ENCODE results near the gene PRKCZ. TPM values are rescaled to one million over a fixed set of nuclear protein-coding genes. Genes with fewer than 3 reads are reported as not detected.
A peak's percentile ranks its signal among the peaks of the same experiment; 100 is the strongest.
"Not testable (repeated sequence)": the region's sequence is repeated elsewhere in the genome, so short reads cannot be mapped to it uniquely, and the experiment has no call there.

PRKCZ gene
- total RNA-seq, 1 experiment from 2014 or later: 14.3 TPM

- no peak for DNase-seq (ENCODE audit: low read depth)
These were observed 51.3 kb downstream of the PRKCZ start for GRCh38 chr1:2101531-2101930.

- DNase-seq (ENCODE audit: low read depth): no peak
These were observed 51.7 kb downstream of the PRKCZ start for GRCh38 chr1:2101946-2102345.

- no peak for DNase-seq (ENCODE audit: low read depth)
These were observed 52.5 kb downstream of the PRKCZ start for GRCh38 chr1:2102753-2103152.

GRCh38 chr1:2103266-2103900 lies 53.2 kb downstream of the PRKCZ start:
- DNase-seq (ENCODE audit: low read depth): no peak

- DNase-seq (ENCODE audit: low read depth): no peak
These were observed 53.8 kb downstream of the PRKCZ start for GRCh38 chr1:2103901-2104590.

GRCh38 chr1:2104621-2105427 lies 54.6 kb downstream of the PRKCZ start:
- DNase-seq (ENCODE audit: low read depth): peak; percentile 78

DNA sequence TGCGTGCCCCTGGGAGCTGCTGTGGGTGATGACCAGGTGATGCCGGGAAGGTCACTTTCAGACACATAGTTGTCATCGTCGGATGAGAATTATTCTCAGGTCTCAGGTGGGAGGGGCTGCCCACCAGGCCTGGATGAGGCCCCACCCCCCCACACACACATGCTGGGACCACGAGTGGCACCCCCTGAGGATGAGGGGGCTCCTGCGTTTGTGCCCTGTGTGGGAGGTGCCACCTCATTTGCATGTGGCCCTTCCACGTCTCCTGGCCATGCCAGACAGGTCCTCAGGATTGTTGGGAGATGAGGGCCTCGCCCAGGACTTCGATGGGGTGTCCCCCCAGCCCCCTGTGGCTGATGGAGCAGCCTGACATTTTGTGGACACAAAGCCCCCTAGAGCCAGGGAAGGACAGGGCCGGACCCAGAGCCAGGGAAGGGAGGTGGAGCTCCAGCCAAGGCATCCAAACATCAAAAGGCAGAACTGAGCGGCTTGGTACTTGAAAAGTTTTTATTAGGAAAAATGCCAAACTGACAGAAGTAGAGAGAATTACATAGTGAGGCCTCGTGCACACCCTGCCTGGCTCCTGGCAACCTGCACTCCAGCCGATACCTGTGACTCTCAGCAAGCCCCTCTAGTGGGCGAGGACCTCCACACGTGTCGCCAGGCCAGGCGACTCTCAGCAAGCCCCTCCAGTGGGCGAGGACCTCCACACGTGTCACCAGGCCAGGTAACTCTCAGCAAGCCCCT lies 55.7 kb downstream of the PRKCZ start:
- DNase-seq (ENCODE audit: low read depth): no peak

- DNase-seq (ENCODE audit: low read depth): no peak
These were observed 56.6 kb downstream of the PRKCZ start for GRCh38 chr1:2106659-2107405.

DNA sequence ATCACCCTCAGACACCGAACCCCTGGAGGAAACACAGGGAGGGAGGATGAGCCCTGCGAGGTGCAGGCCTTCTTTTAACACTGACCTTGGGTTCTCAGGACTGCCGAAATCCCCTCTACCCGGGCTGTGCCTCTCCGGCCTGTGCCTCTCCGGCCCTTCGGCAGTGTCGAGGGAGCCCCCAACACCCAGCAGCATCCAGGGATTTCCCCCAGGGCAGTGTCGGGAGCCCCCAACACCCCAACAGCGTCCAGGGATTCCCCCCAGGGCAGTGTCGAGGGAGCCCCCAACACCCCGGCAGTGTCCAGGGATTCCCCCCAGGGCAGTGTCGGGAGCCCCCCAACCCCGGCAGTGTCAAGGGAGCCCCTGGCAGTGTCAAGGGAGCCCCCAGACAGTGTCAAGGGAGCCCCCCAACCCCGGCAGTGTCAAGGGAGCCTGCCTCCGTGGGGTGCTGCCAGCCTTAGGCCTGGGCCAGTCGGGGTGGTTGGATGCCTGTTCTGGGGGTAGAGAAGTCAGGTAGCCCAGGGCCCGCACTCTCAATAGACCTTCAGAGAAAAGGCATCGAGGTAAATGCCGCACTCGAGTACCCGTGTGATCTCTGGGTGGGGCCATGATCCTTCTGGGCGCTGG lies 57.5 kb downstream of the PRKCZ start:
- DNase-seq (ENCODE audit: low read depth): no peak

DNA sequence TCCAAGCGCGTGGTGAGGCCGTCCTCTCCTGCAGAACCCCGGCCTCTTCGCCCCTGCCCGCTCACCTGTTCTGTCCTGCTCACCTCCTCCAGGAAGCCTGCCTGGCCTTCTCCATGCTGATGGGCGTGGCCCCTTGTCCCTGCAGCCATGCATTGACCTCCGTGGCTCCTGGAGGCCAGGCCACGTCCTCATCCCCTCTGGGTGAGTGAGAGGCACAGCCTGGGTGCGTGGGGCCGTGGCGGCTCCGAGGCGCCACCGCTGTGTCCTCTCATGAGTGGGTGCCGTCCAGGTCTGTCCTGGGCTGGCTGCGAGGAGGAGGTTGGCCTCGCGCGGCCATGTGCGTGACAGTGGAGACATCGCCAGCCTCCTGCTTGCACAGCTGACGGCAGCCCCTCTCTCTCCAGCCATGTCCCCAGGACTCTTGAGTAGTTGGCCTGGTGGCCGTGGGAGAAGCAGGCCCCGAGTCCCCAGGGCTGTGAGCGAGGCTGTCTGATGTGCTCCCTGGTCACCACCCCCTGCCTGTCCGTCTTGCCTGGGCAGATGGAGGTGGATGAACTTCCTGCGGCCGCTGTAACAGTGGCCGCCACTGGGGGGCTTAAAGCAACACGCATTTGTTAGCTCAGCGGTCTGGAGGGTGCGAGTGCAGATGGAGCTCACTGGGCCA lies 58.1 kb downstream of the PRKCZ start:
- DNase-seq (ENCODE audit: low read depth): peak; percentile 49

- no peak for DNase-seq (ENCODE audit: low read depth)
These were observed 58.8 kb downstream of the PRKCZ start for GRCh38 chr1:2108877-2109580.

DNA sequence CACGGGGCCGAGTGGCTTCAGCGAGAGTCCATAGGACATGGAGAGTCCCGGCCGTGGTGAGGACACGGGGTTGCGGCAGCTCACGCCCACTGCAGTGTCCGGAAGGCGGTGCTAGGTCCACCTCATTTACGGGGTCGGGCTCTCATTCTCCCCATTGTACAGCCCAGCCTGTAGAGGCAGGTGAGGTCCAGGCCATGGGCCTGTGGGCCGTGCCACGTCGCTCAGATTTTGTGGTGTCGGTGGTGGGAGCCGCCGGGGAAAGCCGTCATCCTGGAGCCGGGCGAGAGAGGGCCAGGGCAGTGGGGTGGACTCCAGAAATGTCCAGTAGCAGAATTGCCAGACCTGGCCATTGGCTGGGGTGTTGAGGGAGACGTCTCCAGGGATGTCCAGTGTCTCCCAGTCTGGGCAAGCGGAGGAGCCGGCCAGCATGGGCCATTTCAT lies 59.4 kb downstream of the PRKCZ start:
- no peak for DNase-seq (ENCODE audit: low read depth)

- DNase-seq (ENCODE audit: low read depth): no peak
These were observed 60.1 kb downstream of the PRKCZ start for GRCh38 chr1:2110191-2110737.

DNA sequence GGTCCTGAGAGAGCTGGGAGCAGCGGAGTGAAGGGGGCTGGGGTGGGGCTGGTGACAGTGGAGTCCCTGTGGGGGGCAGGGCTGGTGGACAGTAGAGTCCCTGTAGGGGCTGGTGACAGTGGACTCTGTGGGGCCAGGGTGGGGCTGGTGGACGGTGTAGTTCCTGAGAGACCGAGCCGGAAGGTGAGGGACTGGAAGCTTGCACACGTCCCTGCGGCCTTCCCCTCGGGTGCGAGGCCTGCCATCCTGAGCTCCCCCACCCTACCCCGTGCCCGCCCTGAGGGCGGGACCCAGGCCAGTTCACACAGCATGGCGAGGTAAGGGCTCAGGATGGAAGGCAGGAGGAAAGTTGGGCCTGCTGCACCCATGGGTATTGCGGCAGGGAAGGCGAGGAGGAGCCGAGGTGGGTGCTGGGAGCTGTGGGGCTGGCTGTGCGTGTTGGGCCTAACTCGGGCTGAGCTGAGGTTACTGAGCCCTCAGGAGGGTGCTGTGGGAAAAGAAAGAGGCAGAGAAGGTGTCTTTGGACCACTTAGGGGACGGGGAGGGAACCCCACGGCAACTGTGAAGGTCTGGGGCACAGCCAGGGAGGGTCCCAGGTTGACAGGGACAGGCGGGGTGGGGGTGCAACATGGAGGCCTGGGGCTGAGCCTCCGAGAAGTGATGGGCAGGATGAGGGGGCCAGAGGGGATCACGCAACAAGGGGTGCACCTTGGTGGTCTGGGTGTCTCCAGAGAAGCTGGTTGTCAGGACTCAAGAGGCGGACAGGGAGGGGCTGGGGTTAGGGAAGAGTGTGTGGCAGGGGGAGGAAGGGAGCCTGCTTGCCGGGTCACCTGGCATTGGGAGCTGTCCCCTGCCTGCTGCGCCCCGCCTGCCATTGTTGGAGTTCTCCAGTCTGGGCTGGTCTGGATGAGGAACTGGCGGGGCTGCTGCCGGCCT lies 60.8 kb downstream of the PRKCZ start:
- DNase-seq (ENCODE audit: low read depth): no peak

GRCh38 chr1:2111674-2112035 lies 61.4 kb downstream of the PRKCZ start:
- no peak for DNase-seq (ENCODE audit: low read depth)

DNA sequence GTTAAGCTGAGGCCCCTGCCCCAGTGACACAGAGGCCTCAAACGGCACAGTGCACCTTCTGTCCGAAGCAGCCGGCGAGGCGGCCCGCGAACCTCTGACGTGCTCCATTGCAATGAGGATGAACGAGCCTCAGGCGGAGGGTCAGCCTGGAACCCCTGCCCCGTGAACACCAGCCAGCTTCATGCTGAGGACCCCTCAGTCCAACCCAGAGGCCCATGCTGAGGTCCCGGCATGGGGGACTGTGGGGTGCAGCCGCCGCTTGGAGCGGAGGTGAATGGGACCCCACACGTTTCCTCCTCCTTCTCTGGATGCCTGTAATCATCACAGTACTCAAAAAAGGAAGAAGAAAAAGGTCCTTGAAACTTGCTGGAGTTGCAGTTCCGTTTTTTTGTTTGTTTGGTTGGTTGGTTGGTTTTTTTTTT lies 62.1 kb downstream of the PRKCZ start:
- DNase-seq (ENCODE audit: low read depth): no peak

- no peak for DNase-seq (ENCODE audit: low read depth)
These were observed 63.5 kb downstream of the PRKCZ start for GRCh38 chr1:2113620-2114135.

GRCh38 chr1:2114635-2115007 lies 64.4 kb downstream of the PRKCZ start:
- DNase-seq (ENCODE audit: low read depth): not testable (repeated sequence)

Data from Daoy (cell line).